Left renal pelvis (tissue), 4 donors: Measurements from ENCODE around the gene CD96. TPM values are rescaled to one million over a fixed set of nuclear protein-coding genes. Genes with fewer than 3 reads are reported as not detected.
"Not testable (repeated sequence)": the region's sequence is repeated elsewhere in the genome, so short reads cannot be mapped to it uniquely, and the experiment has no call there.

ENCODE experiments used
- DNase-seq, 4 donors: peaks; one replicate each; pipeline ENCODE4 v3.0.0-alpha.2; 2013; ENCODE audit warnings: low read depth in 4 of 4, low spot score in 3 of 4
- polyA plus RNA-seq, 4 donors: library from polyadenylated mRNA; unstranded; fragments of 120-200 nt; gene quantifications; one replicate each; pipeline ENCODE4 v1.2.1, GENCODE V29; 2013; ENCODE audit not compliant: insufficient read length in 4 of 4

CD96 gene
- polyA plus RNA-seq, 4 donors = 0.60 to 2.9 (median 1.6) TPM

DNA sequence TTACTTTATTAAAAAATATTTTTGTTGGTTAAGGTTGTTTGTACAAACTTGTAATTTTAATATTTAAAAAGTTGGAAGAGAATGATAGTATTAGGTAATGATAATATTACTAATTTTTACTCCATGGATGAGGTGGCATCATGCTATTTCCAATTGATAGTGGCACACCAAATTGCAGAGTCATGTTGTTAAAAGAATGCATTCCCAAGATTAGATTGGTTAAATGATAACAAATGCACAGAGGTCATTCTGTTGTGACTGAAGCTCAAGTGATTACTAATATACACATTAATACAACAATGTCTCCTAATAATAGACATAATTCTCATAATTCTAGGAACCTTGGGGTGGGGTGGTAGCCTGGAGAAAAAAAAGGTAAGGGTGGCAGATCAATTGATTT is 126.3 kb downstream of the CD96 start:
- DNase-seq = no peak

DNA sequence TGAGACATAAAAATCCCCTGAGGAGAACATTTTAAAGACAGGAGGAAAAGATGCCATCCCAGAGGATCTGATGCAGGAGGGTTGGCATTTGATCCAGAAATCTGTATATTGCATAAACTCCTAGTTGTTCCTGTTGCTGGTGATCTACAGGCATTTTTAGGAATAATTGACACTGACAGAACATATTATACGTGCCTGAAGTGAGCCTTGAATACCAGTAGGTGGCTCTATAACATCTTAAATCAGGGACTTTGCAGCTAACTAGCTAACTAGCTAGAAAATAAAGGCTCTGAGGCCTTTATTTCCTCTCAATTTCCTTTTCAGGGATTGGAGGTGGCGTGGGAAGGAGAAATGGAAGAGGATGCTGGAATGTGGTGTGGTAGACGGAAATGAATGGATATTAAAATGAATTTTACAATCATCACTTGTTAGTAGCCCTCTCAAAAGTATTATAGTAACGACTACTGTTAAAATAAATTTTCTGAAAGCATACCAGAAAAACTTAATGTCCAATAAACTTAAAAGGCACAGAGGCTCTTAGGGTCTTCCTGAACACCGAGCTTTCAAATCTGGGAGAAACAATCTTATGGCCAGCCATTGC is 127.0 kb downstream of the CD96 start:
- no peak for DNase-seq

GRCh38 chr3:111669926-111670630 is 128.1 kb downstream of the CD96 start:
- DNase-seq = no peak

DNA sequence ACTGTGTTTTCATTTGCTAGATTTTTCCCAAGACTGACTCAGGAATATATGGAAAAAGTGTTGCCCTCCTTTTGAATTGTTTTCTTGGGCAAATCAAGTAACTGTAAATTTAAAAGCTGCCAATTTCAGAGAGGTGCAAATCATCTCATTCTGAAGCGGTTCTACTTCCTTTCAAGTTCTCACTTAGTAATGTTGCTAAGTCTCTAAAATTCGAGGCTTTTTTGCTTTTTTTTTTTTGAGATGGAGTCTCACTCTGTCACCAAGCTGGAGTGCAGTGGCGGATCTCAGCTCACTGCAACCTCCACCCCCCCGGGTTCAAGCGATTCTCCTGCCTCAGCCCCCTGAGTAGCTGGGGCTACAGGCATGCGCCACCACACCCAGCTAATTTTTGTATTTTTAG is 130.5 kb downstream of the CD96 start:
- not testable (repeated sequence) for DNase-seq

GRCh38 chr3:111675846-111676210 is 133.8 kb downstream of the CD96 start:
- no peak for DNase-seq

- no peak for DNase-seq
These were observed 134.4 kb downstream of the CD96 start for GRCh38 chr3:111676211-111677006.

DNA sequence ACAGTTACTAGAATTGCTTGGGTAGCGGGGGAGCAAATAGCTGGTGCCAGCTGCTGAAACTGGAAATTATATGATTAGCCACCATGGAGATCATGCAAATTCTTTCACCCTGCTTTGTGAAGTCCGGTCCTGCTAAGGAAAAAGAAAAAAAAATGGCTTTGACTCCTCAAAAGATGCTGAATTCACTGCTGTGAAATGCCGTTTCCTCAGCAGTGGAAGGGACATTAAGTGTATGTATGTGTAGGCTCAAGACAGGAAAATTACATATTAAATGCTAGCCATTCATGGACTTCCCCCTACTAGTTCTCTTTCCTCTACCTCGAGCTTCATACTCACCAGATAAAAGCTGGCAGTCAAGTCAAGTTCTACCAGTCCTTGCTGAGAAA is 135.0 kb downstream of the CD96 start:
- no peak for DNase-seq

GRCh38 chr3:111681661-111682426 is 139.8 kb downstream of the CD96 start:
- DNase-seq = no peak

DNA sequence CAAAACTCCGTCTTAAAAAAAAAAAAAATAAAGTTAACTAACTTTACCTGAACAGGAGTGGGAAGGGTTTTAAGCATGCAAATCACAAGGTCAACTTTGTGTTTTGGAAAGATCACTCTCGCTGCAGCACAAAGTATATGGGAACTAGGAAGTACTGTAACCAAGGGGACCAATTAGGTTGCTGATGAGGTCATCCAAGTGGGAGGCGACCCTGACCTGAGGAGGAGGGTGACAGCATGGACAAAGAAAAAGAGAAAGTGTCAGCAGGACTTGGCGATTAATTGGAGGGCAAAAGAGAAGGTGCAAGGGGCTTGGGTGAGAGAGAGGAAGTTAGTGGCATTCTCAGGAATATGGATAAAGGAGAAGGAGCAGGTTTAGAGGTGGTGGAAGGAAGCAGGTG is 142.6 kb downstream of the CD96 start:
- no peak for DNase-seq

- DNase-seq = no peak
These were observed 146.3 kb downstream of the CD96 start for GRCh38 chr3:111688190-111688800.

- DNase-seq = no peak
These were observed 148.2 kb downstream of the CD96 start for GRCh38 chr3:111690242-111690641.

DNA sequence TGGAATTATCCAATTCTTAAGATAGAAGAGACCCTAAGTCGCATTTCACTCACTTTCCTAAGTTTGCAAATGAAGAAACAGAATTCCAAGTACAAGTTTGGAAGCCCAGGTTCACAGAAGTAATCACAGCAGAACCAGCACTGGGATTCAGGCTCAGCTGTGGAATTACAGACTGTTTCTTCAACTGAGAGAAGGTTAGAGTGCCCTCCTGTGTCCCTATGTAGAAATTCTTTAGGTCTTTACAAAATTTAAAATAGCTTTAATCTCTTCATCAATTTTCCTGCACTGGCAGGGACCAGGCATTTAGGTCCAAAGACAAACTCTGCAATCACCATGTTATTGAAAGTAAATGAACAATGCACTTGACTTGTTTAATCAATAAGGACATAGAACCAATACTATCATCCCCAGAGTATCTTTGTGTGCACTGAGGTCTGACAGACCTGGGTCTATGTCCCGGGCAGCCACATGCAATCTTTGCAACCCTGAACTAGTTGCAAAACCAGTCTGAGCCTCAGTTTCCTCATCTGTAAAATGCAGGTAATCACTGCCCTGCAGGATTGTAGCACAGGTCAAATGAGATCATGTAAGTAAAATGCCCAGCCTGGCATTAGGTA is 149.4 kb downstream of the CD96 start:
- no peak for DNase-seq

DNA sequence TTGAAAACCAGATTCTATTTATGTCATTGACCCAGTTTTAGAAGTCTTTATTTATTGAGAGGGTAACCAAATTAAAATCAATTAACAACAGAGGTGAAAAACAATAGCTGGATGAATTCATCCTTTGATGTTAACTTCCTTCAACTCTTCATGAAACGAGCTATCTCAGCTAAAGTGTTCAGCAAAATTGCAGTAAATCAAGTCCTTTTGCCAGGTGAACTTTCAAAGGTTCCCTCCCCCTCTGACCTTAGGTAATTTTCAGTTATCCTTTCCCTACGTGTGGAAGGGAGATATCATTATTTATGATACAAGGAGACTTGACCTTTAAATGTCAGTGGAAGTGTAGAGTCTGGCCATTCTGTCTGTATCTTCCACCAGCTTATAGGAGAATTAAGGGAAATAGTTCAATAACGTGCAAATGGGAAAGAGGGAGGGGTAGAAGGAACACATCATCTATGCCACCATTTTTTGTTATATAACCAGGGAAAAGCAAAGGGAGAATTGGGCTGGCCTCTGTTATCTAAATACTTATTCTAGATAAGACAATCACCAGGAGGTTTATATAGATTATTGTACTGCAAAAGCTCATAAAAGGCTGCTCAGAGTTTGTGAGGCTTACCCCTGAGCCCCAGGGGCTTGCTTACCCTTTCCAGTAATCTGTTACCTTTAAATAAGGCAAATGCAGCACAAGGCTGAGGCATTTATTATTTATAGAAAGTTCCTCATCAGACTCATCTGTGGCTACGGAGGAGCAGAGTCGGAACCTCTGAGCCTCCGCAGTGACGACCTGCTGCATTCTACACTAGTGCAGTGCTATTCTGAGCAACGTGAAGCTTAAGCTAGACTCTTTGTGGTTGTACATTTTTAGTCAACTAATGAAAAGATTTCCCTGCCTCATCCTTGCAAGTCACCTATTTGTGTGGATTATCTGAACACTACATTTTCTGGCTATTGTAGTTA is 150.9 kb downstream of the CD96 start:
- no peak for DNase-seq

GRCh38 chr3:111694471-111694870 is 152.5 kb downstream of the CD96 start:
- no peak for DNase-seq

- no peak for DNase-seq
These were observed 153.7 kb downstream of the CD96 start for GRCh38 chr3:111695636-111696117.

DNA sequence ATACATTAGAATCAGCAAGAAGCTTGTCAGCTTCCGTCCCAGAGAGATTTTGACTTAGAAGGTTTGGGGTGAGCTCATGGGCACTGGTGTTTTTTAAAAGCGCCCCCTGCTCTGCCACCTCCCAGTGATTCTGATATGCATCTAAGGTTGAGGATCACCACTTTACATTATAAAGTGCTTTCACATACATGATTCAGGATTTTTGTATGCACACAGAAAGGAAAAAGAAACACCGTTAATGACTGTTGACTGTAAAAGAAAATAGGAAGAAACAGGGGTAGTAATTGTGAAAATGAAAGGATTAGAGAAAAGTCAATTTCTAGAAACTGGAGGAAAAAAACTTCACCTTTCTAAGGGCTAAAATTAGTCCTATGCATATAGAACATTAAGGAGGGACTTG is 158.1 kb downstream of the CD96 start:
- DNase-seq = no peak

DNA sequence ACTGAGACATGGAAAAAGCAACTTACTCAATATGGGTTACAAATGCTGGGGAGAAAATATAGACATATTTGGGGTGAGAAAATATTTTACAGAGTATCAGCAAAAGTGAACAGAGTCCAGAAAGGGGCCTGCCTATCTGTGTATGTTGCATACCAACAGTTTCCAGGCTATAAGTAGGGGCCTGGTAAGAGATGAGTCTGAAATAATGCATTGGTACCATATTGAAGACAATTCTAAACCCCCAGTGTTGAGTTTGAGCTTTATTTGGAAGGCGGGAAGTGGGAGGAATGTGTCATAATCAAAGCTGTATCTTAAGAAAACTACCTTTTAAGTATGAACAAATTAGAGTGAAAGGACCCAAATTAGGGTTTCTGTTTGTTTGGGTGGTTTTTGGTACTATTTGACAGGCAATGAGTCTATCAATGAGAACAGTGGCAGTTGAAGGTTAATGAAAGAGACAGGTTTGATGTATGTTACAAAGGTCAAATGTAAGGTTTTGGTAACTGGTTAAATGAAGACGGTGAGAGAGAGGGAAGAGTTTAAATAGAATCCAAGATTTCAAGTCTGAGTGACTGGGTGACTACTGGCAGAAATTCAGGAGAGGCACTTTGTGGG is 159.4 kb downstream of the CD96 start:
- DNase-seq = no peak
